ENCODE results near the gene PCNX2. TPM values are rescaled to one million over a fixed set of nuclear protein-coding genes. Genes with fewer than 3 reads are reported as not detected.

Gene PCNX2
- total RNA-seq, 3 donors from 2014 or later: 15.1 to 17.3 (median 15.3) TPM

DNA sequence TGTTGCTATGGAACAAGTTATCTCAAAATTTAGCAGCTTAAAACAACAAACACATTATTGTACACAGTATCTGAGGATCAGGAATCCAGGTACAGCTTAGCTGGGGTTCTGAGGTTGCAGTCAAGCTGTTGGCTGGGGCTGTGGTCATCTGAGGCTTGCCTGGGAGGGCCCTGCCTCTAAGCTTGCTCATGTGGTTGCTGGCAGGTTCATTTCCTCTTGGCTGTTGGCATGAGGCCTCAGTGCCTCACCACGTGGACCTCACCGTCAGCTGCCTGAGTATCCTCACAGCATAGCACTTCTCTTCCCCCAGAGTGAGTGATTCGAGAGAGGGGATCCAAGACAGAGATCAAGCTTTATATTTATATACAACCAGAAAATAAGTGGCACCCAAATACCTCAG lies 326.6 kb downstream of the PCNX2 start:
- H3K27me3 Mint-ChIP-seq (ENCODE audit: low read depth): no peaks in the 10 kb centered on the region
- H3K9me3 Mint-ChIP-seq: peaks cover 22% of the 10 kb centered on the region
- H3K36me3 Mint-ChIP-seq (ENCODE audit: insufficient read depth): peaks cover 62% of the 10 kb centered on the region
- peaks cover 15% of the 10 kb centered on the region for H3K4me1 Mint-ChIP-seq (ENCODE audit: low read depth)
- DNase-seq: no peak
- no peak for ATAC-seq
- H3K4me3 Mint-ChIP-seq: no peak overlapping the region

DNA sequence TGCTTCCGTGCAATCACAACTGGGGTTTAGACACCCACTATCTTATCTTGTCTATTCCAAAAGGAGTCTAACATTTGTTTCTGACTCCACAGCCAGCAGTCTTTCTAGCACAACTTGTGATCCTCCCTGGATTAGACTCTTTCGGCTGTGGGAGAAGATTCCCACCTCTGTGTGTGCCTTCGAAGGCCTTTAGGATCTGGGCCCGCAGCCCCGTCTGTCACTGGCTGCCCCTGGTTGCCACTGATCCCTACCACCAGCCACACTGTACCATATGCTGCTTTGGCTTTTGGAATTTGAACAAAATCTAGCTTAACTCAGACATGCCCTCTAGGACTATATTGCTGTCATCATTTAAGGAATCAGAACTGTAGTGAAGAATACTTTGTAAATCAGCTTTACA lies 327.1 kb downstream of the PCNX2 start:
- Mint-ChIP-seq H3K4me3 (no peak overlapping the region), H3K27me3 (ENCODE audit: low read depth) (no peaks in the 10 kb centered on the region), H3K9me3 (peaks cover 16% of the 10 kb centered on the region), H3K4me1 (ENCODE audit: low read depth) (peaks cover 17% of the 10 kb centered on the region), H3K36me3 (ENCODE audit: insufficient read depth) (peaks cover 56% of the 10 kb centered on the region)
- ATAC-seq: no peak
- no peak for DNase-seq

DNA sequence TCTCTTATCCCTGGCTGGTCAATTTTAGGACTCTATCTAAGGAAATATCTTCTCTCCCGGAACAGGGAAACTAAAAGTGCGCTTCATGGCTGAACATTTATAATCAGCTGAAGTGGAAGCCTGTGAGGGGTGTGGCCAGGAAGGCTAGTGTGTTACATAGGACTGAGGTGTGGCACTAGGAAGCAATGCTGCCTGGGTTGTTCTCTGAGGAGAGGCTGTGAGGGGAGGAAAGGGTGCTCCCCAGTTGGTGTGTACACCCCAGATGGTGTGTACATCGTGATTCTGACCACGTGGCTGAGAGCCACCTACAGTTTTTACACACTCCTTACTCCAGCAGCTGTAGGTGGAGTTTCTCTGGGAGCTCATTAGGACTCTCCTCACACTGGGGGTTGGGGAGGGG lies 328.9 kb downstream of the PCNX2 start:
- H3K36me3 Mint-ChIP-seq (ENCODE audit: insufficient read depth): peaks cover 47% of the 10 kb centered on the region
- peaks cover 3% of the 10 kb centered on the region for H3K9me3 Mint-ChIP-seq
- DNase-seq (no peak), ATAC-seq (no peak)
- no peak overlapping the region for H3K4me3 Mint-ChIP-seq
- no peaks in the 10 kb centered on the region for H3K27me3 Mint-ChIP-seq (ENCODE audit: low read depth)
- H3K4me1 Mint-ChIP-seq (ENCODE audit: low read depth): peaks cover 31% of the 10 kb centered on the region

- H3K36me3 Mint-ChIP-seq (ENCODE audit: insufficient read depth): peaks cover 42% of the 10 kb centered on the region
- no peak for DNase-seq
- no peak for ATAC-seq
- no peaks in the 10 kb centered on the region for H3K27me3 Mint-ChIP-seq (ENCODE audit: low read depth)
- H3K4me1 Mint-ChIP-seq (ENCODE audit: low read depth): peaks cover 31% of the 10 kb centered on the region
- no peak overlapping the region for H3K4me3 Mint-ChIP-seq
- no peaks in the 10 kb centered on the region for H3K9me3 Mint-ChIP-seq
These were observed 329.7 kb downstream of the PCNX2 start for GRCh38 chr1:232965912-232966217.

GRCh38 chr1:232965124-232965911 lies 330.2 kb downstream of the PCNX2 start:
- Mint-ChIP-seq H3K4me1 (ENCODE audit: low read depth) (peaks cover 31% of the 10 kb centered on the region), H3K36me3 (ENCODE audit: insufficient read depth) (peaks cover 42% of the 10 kb centered on the region), H3K27me3 (ENCODE audit: low read depth) (no peaks in the 10 kb centered on the region), H3K9me3 (no peaks in the 10 kb centered on the region), H3K4me3 (no peak overlapping the region)
- no peak for DNase-seq
- ATAC-seq: no peak

DNA sequence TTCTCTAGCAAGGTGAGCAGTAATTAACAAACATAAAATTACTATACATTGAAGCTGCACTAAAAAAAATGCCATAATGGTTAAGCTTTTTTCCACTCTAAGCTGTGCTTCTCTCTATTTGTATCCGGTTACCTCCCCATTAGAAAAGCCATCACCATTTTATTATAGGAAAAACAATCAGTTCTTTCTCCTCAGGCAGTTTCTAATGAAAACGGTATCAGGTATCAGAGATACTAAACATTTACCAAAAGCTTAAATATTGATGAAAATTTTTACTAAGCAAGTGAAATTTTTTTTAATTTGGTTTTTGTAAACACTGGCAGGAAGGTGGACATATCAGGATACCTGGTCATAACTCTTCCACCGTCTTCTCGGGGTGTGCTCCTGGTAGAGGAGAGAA lies 330.9 kb downstream of the PCNX2 start:
- ATAC-seq: no peak
- no peaks in the 10 kb centered on the region for H3K9me3 Mint-ChIP-seq
- H3K4me3 Mint-ChIP-seq: no peak overlapping the region
- no peak for DNase-seq
- H3K27me3 Mint-ChIP-seq (ENCODE audit: low read depth): no peaks in the 10 kb centered on the region
- peaks cover 36% of the 10 kb centered on the region for H3K36me3 Mint-ChIP-seq (ENCODE audit: insufficient read depth)
- peaks cover 31% of the 10 kb centered on the region for H3K4me1 Mint-ChIP-seq (ENCODE audit: low read depth)

DNA sequence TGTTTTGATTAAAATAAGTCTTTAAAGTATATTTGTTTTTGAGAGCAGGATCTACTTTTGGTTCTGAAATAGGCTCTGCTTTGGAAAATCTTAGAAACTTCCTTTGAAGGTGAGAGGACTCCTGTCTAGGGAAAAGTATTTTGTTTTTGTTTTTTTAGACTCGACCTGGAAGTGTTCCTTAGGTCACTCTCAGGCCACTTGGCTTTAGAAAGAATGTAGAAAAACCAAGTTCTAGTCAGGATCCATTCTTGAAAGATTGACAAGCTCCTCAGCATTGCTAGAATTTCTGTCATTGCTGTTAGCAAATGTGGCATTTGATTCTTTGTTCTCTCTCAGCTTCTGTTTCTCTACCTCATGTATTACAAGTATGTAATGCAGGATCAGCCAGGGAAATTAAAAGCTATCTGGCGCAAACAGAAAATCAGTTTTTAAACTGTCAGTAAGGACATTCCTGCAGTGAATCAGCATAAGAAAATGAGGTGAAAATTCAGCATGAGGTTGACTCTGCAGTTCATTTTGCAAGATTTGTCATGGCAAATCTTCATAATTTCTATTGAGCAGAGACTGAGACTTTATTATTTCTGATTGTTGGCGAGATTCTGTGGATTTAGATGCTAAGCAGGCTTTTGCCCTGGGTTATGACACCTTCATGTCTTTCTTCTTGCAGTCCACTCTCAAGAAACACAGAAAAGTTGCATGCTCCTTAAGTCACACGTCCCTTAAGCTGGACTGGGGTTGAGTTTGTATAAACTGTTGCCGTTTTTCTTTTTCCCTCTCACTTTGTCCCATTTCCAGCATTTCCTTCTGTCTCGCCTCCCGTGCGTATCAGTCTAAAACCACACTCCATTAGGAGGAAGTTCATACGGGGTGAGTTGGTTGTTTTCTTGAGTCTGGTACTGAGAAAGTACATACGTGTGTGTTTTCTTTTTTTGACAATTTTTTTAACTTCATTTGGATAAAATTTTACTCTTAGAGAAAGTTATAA lies 332.5 kb downstream of the PCNX2 start:
- no peaks in the 10 kb centered on the region for H3K27me3 Mint-ChIP-seq (ENCODE audit: low read depth)
- no peak overlapping the region for H3K4me3 Mint-ChIP-seq
- peaks cover 28% of the 10 kb centered on the region for H3K4me1 Mint-ChIP-seq (ENCODE audit: low read depth)
- H3K36me3 Mint-ChIP-seq (ENCODE audit: insufficient read depth): peaks cover 36% of the 10 kb centered on the region
- no peak for ATAC-seq
- DNase-seq: no peak
- H3K9me3 Mint-ChIP-seq: peaks cover 10% of the 10 kb centered on the region

DNA sequence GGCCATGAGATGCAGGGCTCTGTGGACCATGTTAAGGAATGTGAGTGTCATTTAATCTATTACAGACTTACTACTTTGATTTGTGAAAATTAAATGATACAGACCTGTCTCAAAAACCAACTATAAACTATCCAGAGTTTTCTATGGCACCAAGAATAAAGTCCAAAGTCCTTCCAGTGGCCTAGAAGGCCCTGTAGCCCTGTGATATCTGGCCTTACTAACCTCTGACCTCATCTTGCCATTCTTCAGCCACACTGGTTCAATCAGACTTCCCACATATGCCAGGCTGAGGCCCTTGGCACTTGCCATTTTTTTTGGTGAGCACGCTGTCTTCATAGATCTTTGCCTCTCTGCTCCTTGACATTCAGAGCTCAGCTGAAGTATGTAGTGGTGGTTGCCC lies 337.5 kb downstream of the PCNX2 start:
- peaks cover 40% of the 10 kb centered on the region for H3K36me3 Mint-ChIP-seq (ENCODE audit: insufficient read depth)
- peaks cover 16% of the 10 kb centered on the region for H3K4me1 Mint-ChIP-seq (ENCODE audit: low read depth)
- H3K9me3 Mint-ChIP-seq: peaks cover 15% of the 10 kb centered on the region
- DNase-seq (no peak), ATAC-seq (no peak)
- H3K4me3 Mint-ChIP-seq: no peak overlapping the region
- H3K27me3 Mint-ChIP-seq (ENCODE audit: low read depth): no peaks in the 10 kb centered on the region

GRCh38 chr1:232956081-232956480 lies 339.4 kb downstream of the PCNX2 start:
- Mint-ChIP-seq H3K36me3 (ENCODE audit: insufficient read depth) (peaks cover 34% of the 10 kb centered on the region), H3K4me3 (no peak overlapping the region), H3K9me3 (peaks cover 15% of the 10 kb centered on the region), H3K4me1 (ENCODE audit: low read depth) (peaks cover 24% of the 10 kb centered on the region), H3K27me3 (ENCODE audit: low read depth) (no peaks in the 10 kb centered on the region)
- no peak for DNase-seq
- no peak for ATAC-seq

DNA sequence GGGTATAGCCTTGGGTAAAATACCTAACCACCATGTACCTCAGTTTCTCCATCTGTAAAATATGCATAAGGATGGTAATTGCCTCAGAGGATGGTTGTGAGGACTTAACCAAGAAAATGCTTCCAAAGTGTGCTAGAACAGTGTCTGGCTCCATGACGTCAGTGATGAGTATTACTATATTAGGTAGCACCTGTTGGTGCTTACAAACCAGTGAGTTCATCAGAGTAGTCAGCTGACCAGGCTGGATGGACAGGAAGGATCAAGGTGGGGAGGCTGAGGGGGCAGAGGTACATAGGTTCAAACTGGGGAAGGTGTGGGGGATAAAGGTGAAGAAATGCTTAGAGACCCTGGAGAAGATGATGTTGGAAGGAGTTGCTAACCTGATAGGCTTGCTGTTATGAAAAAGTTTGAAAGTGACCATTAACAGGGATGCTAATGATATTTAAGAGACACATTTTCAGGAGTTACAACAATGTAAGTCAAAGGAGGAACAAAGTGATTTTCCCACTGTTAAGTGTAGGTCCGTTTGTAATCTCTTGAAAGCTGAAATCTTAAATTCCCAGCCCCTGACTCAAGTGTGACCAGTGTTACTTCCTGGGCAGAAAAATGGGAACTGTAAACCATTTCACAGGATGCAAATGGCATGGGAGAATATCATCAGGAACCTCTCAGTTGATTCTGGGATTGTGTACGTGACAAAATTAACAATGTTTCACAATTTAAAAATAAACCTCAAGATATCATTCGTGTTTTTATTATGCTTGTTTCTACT lies 340.7 kb downstream of the PCNX2 start:
- H3K27me3 Mint-ChIP-seq (ENCODE audit: low read depth): no peaks in the 10 kb centered on the region
- peaks cover 29% of the 10 kb centered on the region for H3K4me1 Mint-ChIP-seq (ENCODE audit: low read depth)
- ATAC-seq: no peak
- peaks cover 31% of the 10 kb centered on the region for H3K36me3 Mint-ChIP-seq (ENCODE audit: insufficient read depth)
- H3K4me3 Mint-ChIP-seq: no peak overlapping the region
- H3K9me3 Mint-ChIP-seq: peaks cover 15% of the 10 kb centered on the region
- no peak for DNase-seq

- Mint-ChIP-seq H3K4me3 (peak overlapping the region; percentile 95), H3K36me3 (ENCODE audit: insufficient read depth) (peaks cover 16% of the 10 kb centered on the region), H3K27me3 (ENCODE audit: low read depth) (no peaks in the 10 kb centered on the region), H3K4me1 (ENCODE audit: low read depth) (peaks cover 31% of the 10 kb centered on the region), H3K9me3 (peaks cover 4% of the 10 kb centered on the region)
- DNase-seq (peak; percentile 10), ATAC-seq (no peak)
These were observed 342.7 kb downstream of the PCNX2 start for GRCh38 chr1:232952514-232953499.

DNA sequence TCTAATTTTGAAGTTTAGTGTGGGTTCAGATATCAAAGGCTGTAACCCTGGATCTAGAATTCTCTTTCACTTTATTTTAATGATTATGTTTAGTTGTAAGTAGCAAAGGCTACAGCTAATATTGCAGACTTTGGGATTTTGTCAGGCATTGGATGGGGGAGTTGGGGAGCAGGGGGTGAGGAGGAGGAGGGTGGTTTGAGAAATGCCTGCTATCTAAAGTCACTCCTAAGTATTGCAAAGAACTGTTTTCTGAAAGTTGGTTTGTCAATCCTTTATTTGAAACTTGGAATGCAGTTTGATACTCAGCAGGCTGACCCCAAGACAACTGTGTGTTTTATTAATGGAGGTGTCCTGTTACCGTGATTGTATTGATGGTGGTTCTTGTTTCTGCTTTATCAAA lies 343.9 kb downstream of the PCNX2 start:
- H3K4me1 Mint-ChIP-seq (ENCODE audit: low read depth): peaks cover 29% of the 10 kb centered on the region
- H3K36me3 Mint-ChIP-seq (ENCODE audit: insufficient read depth): peaks cover 6% of the 10 kb centered on the region
- H3K27me3 Mint-ChIP-seq (ENCODE audit: low read depth): no peaks in the 10 kb centered on the region
- no peak for ATAC-seq
- no peaks in the 10 kb centered on the region for H3K9me3 Mint-ChIP-seq
- peak overlapping the region; percentile 95 for H3K4me3 Mint-ChIP-seq
- no peak for DNase-seq

DNA sequence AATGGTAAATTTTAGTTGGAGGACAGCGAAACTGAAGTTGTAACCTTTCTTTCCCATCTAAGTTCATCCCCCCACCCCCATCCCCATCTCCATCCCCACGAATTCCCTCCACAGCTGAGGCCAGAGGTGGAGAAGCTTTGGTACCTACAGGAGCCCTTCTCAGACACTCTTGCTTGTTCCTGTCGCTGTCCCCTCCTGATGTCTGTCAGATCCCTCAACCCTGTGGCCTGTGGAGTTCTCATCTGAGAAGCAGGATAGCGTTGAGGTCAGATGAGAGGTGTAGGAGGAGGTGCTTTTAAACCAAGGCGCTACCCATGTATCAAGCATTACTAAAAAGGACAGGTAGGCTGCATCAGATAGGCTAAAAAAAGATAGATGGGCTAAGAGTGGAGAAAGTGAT lies 344.3 kb downstream of the PCNX2 start:
- peaks cover 29% of the 10 kb centered on the region for H3K4me1 Mint-ChIP-seq (ENCODE audit: low read depth)
- ATAC-seq (peak in 1 of 2 donors; percentile 12), DNase-seq (no peak)
- peak overlapping the region; percentile 95 for H3K4me3 Mint-ChIP-seq
- no peaks in the 10 kb centered on the region for H3K27me3 Mint-ChIP-seq (ENCODE audit: low read depth)
- H3K36me3 Mint-ChIP-seq (ENCODE audit: insufficient read depth): peaks cover 3% of the 10 kb centered on the region
- no peaks in the 10 kb centered on the region for H3K9me3 Mint-ChIP-seq

All from activated T-cell treated with anti-CD3 and anti-CD28 coated beads, Interleukin-2, amount 50 U/mL, for 4 hours (primary cell).